Ramos (cell line): Measurements from ENCODE around the gene SOCS6.
"Not testable (repeated sequence)": the region's sequence is repeated elsewhere in the genome, so short reads cannot be mapped to it uniquely, and the experiment has no call there.

ENCODE experiments used
- in situ Hi-C: fragments of 300-500 bp; cut with MboI; formaldehyde crosslinking; loops from one replicate; pipeline ENCODE4 v1.14.3; 2022; ENCODE audit warnings: low sequenced_read_pairs; ENCODE audit not compliant: unreplicated experiment

Gene SOCS6, protein sequence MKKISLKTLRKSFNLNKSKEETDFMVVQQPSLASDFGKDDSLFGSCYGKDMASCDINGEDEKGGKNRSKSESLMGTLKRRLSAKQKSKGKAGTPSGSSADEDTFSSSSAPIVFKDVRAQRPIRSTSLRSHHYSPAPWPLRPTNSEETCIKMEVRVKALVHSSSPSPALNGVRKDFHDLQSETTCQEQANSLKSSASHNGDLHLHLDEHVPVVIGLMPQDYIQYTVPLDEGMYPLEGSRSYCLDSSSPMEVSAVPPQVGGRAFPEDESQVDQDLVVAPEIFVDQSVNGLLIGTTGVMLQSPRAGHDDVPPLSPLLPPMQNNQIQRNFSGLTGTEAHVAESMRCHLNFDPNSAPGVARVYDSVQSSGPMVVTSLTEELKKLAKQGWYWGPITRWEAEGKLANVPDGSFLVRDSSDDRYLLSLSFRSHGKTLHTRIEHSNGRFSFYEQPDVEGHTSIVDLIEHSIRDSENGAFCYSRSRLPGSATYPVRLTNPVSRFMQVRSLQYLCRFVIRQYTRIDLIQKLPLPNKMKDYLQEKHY

DNA sequence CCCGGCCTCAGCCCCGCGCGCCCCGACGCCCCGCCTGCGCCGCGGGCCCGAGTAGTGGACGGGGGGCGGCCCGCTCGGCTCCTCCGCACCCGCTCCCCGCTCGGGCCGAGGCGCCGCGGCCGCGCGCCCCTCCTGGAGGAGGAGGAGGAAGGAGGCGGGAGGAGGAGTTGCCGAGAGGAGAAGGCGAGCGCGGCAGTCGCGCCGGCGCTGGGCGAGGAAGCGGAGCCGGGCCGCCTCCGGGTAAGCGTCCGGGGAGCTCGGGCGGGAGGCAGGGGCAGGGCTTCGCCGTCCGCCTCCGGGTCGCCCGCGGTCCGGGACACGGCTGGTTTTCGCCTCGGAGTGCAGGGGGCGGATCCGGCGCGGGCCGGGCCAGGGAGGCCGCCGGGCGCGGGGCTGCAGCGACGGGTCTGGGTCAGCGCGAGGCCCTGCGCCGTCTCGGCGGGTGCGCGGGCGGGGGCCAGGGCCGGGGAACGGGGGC lies at the start of gene SOCS6:
Gene SOCS6, plus strand, starts transcription at position 195 of the 478 bp plus-strand sequence. CDS start 35,624 bp downstream, outside the sequence.
- in situ Hi-C loops = no loop called here

DNA sequence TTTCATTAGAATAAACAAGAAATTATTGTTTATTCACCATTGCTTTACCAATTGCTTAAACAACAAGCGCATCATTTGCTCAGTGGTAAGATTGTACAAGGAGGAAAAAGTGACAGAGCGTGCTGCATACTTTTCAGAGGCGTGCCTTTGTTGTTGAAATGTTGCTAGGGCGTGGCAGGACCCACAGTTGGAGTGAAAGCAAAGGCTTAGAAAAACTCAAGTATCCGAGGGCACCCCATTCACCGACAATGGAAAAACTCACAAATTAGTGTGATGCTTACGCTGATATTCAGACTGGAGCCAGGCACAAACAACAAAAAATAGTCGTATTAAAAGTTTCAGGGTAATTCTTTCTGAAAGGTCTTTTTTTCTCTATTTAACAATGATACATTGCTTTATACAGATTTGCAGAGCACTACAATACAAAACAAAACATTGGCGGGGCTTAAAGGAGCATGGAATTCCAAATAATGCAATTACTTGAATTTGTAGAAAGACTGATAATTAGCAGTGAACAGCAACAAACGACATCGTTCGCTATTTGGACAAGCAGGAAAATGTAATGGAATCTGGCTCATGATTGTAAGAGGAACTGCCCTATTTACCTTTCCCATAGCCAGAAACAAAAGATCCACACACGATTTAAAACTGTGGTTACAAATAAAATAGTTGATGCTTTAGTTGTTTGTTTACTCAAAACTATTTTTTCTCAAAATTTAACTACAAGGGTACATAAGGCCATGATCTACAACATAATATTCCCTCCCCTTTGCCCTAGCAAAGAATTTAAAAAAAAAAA lies 45.5 kb upstream of the SOCS6 start:
- in situ Hi-C loops = no loop called here

DNA sequence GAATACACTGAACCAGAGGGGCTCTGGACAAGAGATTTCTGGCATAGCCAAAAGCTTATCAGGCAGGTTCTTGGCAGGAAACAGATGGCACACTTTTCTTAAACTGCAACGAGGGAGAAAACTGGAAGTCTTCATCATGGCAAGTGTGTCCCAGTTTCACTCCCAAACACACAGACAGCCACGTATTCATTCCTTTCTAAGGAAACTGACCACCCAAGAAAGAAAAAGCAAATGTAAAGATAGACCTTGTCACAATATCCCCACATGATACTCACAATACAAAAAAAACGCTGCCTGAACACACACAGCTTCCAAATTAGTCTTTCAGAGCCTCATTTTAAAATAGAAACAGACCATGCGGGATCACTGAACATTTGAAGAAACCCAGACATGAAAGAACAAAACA lies 42.8 kb upstream of the SOCS6 start:
- in situ Hi-C loops = no loop called here

DNA sequence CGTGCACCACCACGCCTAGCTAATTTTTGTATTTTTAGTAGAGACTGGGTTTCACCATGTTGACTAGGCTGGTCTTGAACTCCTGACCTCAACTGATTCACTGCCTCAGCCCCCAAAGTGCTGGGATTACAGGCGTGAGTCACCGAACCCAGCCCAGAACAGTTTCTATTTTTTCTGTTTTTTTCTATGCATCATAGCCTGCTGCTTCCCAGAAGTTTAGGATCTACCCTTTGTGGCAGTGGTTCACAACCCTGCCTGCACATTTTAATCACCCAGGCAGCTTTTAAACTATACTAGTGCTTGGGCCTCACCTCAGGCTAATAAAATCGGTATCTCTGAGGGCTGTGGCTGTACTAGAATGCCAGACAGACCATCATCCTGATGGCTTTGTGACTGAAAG lies 39.7 kb upstream of the SOCS6 start:
- in situ Hi-C loops = no loop called here

DNA sequence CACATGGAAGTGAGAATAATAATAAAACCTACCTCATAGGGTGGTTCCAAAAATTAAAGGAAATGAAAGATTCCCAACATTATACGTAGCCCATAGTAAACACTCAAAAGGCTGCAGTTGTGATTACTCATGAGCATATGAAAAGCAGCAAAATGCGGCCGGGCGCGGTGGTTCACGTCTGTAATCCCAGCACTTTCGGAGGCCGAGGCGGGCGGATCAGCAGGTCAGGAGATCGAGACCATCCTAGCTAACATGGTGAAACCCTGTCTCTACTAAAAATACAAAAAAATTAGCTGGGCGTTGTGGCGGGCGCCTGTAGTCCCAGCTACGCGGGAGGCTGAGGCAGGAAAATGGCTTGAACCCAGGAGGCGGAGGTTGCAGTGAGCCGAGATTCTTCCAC lies 39.0 kb upstream of the SOCS6 start:
- in situ Hi-C loops = not testable (repeated sequence)

DNA sequence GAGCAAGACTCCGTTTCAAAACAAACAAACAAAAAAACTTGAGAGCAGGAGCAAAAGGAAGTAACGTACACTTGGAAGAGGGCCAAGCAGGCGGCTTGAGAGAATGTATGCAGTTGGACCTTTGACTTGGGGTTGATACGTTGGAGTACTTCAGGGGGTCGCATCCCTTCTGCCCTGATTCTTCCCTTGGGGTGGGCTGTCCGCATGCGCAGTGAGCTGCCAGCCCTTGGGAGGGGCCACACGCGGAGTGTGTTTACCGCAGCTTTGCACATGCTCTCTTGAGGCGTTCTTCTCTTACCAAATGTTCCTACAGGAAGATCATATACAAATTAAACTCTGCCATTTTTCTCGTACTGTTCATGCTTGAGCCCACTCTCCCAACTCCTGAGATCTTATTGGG lies 38.1 kb upstream of the SOCS6 start:
- in situ Hi-C loops = no loop called here

DNA sequence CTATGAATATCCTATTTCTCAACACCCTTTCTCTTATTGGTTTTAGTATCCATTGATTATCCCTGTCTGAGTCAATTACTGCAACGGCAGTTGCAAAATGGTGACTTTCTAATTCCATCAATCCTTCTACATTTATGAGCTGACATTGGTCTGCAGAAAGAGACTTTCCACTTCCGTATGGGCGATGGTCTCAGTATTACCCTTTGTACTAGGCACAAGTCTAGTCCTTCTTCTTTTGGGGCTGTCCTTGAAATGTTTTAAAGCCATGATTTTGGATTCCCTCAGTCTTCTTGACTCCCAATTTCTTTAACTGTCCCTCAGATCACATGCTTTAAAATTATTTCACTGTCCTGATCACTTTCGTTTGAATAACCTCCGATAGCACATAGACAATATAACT lies 32.7 kb upstream of the SOCS6 start:
- in situ Hi-C loops = no loop called here

DNA sequence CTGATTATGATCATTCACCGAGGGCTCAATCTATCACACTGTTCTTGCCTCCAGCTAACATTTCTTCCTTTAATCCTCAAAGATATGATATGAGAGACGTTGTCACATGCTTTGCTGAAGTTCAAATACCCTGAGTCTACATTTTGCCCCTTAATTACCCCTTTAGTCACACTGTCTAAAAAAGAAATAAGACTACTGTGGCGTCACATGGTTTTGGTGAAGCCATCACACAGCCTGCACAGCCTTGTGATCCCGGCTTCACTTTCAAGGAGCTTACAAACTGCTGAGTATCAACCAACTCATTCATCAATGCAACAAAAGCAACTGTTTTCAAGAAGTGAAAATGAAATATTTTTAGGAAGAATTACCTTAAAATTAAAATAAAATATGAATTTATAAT lies 31.9 kb upstream of the SOCS6 start:
- in situ Hi-C loops = no loop called here

DNA sequence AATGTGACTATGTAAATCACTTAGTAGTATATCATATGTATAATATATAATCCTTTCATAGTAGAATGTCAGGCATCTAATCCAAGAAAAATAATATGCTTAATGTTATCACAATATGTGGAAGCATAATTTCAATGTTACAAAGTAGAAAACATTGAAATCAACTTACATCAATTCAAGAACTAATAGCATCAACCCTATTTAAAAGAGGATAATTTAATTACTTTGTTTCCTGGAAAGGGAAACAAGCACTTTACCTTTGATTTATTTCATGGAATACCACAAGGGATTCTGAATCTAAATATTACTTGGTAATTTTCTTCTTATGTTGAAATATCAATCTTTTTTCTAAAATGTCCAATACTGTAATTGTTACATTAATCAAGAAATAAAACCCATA lies 30.6 kb upstream of the SOCS6 start:
- in situ Hi-C loops = no loop called here

DNA sequence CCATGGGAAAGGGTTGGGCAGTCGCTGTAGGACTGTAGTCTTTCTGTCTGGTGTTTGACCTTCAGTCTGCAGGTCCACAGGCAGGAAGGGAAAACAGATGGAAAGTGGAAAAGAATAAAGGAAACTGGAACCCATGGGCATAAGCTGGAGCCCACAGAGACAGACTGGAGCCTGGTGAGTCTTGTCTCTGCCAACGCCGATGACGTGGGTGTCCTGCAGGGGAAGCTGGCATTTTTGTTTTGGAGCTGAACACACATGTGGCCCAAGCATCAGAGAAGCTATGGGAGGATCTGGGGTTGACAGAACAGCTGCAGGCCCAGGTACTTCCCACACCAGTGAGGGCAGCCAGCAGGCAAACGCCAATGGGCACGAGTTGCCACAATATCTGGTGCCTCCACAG lies 28.2 kb upstream of the SOCS6 start:
- in situ Hi-C loops = no loop called here

DNA sequence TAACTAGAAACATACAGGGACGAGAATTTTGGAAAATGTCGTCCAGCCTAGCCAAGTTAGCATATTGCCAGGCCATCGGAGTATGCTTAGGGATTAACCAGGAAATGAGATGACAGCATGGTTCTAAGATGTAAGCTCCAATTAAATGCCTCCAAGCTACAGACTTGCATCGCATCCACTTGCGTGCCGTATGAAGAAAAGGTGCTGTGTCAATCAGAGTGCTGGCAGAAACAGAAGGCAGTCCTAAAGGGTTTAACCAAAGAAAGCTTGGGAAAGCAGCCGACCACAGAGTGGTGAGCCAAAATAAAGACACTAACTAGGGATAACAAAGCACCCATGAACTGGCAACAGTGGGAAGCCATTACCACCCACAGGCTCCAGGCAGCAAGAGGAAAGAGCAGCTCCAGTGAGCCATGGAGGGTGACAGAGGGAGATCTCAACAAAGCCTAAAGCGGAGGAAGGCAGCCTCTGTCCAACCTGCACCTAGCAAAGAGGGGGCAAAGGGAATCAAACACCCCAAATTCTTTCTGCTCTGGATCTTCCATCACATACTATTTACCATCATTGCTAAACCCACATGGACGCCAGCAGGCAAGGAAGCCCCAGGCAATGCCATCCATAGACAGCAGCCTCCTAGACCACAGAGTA lies 27.6 kb upstream of the SOCS6 start:
- in situ Hi-C loops = no loop called here

DNA sequence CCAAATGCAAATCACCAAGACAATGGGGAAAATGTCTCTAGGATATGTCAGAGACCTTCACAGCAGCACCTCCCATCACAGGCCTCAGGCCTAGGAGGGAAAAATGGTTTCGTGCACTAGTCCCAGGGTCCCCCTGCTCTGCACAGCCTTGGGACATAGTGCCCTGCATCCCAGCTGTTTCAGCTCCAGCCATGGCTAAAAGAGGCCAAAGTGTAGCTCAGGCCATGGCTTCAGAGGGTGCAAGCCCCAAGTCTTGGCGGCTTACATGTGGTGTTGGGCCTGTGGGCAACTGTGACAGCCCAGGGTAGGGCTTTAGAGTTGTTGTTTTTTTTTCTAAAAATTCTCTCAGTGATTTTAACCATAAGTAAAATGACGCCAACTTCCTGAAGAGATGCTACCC lies 25.5 kb upstream of the SOCS6 start:
- in situ Hi-C loops = no loop called here

DNA sequence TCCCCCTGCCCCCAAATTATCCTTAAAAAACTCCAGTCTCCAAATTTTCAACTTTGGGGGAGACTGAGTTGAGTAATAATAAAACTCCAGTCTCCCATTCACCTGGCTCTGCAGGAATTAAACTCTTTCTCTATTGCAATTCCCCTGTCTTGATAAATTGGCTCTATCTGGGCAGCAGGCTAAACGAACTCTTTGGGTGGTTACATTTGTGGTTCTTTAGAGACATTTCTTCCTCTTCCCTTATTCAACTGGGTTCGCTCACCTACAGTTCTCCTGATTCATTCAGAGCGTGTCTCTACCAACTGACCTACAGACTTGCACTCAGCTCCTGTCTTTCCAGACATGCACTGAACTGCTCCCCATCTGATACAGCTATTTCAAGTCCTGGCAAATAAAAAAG lies 17.1 kb upstream of the SOCS6 start:
- in situ Hi-C loops = no loop called here

DNA sequence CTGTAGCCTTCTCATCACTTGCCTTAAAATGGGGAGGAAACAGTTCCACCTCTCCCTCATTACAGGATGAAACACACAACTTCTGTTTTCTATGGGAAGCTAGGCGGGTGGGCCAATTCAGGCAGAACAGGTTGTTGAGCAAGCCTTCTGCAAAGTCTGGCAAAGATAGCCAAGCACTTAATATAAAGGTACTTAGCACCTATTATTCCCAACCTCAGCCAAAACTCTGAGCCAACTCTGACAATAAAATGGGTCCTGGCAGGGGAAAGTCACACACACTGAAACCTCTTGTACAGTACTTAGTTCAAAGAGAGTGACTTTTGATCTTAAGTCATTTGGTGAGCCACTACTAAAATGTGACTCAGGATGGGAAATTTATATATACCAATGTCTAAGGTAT lies 15.8 kb upstream of the SOCS6 start:
- in situ Hi-C loops = no loop called here

DNA sequence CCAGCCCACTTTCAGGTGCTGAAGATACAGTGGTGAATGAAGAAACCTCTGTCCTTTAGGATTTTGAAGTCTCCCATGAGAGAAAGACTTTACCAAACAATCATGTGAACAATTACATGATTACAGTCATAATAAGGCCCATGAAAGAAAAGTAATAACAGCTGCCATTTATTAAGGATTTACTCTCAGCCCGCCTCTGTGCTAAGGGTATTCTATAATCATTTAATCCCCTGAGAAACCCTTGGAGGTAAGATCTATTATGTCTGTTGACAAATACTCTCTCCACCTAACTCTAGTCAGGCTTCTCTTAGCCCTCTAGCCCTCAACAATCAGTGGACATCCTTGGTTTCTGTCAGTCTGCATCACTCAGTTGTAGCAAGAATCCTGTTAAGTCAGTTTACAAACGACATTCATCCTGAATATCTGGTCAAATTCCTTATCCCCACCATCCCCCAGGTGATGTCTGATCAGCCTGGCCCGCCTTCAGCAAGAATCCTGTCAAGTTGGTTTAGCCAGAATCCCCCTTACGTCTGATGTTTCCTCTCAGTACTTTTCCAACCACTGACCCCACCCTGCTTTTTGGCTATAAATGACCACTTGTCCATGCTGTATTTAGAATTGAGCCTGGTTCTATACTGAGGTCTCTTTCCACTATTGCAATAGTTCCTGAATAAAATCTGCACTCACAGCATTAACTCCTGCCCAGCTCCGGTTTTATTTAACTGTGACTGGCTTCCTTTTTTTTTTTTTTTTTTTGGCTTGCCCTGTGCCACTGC lies 12.2 kb upstream of the SOCS6 start:
- in situ Hi-C loops = no loop called here

DNA sequence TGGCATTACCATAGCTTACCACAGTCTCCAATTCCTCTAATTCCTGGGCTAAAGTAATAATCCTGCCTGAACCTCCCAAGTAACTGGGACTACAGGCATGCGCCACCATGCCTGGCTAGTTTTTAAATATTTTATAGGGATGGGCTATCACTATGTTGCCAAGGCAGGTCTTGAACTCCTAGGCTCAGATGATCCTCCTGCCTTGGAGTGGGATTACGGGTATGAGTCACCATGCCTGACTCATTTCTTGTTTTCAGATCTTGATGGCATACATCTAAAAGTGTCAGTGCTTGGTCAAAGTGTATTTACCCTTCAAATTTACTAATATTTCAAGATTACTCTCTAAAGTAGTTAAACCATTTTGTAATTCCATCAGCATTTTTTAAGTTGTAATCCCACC lies 9.4 kb upstream of the SOCS6 start:
- in situ Hi-C loops = no loop called here

DNA sequence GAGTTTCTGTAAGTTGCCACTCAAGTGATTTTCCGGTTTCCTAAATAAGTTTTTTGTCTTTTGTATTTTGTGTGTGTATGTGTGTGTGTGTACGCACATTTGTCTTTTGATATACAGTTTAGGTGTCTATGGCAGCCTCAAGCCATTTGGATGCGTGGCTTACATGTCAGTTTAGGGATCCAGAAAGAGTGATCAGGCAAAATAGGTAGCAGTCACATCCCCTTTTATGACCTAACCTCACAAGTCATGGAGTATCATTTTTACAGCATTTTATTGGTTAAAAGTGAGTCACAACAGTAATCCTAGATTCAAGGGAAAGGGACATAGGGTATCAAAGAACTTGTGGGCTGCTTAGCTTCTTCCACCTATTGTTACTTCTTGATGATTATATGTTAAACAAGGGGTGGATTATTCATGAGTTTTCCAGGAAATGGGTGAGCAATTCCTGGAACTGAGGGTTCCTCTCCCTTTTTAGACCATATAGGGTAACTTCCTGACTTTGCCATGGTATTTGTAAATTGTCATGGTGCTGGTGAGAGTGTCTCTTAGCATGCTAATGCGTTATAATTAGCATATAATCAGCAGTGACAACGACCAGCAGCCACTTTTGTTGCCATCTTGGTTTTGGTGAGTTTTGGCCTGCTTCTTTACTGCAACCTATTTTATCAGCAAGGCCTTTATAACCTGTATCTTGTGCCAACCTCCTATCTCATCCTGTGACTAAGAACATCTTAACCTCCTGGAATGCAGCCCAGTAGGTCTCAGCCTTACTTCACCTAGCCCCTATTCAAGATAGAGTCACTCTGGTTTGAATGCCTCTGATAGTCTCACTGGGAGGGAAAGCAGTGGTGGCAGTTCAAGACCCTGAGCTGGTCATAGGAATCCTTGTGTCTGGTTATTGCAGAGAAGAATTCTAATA lies 8.6 kb upstream of the SOCS6 start:
- in situ Hi-C loops = no loop called here

DNA sequence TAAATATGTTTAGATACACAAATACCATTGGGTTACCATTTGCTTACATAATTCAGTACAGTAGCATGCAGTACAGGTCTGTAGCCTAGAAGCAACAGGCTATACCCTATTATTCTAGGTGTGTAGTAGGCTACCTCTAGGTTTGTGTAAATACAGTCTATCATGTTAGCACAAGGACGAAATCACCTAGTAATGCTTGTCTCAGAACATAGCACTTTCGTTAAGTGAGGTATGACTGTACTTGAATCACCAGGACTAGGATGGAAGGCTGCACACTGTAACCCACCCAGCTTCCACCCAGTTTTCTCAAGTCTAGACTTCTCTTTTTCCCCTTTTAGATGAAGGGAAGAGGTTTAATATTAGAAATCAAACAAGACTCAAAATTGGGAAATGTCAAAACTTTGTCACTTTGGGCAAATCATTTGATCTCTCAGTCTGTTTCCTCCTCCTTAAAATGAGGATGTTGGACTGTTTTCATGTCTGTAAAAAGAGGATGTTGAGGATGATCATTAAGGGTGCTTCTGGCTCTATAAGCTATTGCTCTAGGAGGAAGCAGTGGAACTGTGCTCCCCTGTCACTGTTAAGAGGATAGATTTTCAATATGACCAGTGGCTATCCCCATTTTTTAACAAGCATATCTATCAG lies 3.7 kb upstream of the SOCS6 start:
- in situ Hi-C loops = no loop called here

DNA sequence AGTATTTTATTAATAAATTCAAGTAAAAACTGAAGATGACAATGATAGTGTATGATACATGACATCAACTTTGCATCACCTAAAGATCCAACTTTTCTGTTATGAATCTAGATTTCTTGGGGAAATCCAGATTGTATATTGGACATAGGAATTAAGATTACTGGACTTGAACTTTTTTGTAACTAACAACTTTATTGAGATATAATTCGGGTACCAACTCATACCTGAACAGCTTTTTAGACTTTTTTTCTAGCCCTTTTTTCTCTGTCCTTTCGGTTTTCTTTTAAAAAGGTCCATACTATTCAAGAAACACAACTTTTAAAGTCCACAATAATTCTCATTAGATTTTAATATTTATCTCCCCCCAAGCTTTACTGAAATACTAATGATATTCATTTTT lies 1.1 kb upstream of the SOCS6 start:
- in situ Hi-C loops = no loop called here
